HG03354 (cell line): ENCODE measurements around the gene ROMO1.
"Not testable (repeated sequence)": the region's sequence is repeated elsewhere in the genome, so short reads cannot be mapped to it uniquely, and the experiment has no call there.

Experiments used
- ATAC-seq: cut with Tn5 transposase; IDR thresholded peaks from one replicate; pipeline ENCODE4 v1.9.1; 2021; ENCODE audit warnings: mild to moderate bottlenecking; ENCODE audit not compliant: unreplicated experiment, poor library complexity, severe bottlenecking

Gene ROMO1

DNA sequence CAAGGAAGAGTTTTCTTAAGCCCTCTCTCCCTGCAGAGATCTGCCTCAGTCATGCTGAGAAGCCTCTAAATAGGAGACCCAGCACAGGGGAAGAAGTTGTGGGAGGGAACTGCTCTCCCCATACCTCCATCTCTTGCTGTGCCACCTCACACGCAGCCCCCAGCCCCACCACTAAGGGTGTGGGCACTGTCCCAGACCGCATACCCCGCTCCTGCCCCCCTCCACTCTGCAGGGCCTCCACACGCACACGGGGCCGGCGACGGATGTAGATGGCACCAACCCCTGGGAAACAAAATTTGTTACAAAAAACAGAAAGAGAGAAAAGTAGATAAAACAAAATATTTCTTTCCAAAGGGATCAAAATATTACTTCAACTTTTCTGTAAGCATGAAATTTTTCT, 24.3 kb upstream of the ROMO1 start:
- no peak for ATAC-seq

- ATAC-seq: no peak
Measured at GRCh38 chr20:35680452-35681183, 18.6 kb upstream of the ROMO1 start.

DNA sequence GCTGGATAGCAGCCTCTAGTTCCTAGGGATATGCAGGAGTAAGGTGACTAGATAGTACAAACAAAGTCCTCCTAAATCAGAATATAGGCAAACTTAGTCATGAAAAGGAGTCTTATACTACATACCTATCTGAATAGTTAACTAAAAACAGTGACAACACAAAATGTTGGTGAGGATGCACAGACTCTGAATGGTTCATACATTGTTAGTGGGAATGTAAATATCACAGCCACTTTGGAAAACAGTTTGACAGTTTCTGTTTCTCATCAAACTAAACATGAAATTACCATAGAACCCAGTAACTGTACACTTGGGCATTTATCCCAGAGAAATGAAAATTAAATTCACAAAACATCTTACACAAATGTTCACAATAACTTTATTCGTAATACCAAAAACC, 17.2 kb upstream of the ROMO1 start:
- no peak for ATAC-seq

DNA sequence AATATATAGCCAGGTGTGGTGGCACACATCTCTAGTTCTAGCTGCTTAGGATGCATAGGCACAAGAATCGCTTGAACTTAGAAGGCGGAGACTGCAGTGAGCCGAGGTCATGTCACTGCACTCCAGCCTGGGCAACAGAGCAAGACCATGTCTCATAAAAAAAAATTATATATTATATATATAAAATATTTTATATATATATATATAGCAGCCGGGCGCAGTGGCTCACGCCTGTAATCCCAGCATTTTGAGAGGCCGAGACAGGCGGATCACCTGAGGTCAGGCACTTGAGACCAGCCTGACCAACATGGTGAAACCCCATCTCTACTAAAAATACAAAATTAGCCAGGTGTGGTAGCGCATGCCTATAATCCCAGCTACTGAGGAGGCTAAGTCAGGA, 13.8 kb upstream of the ROMO1 start:
- not testable (repeated sequence) for ATAC-seq

DNA sequence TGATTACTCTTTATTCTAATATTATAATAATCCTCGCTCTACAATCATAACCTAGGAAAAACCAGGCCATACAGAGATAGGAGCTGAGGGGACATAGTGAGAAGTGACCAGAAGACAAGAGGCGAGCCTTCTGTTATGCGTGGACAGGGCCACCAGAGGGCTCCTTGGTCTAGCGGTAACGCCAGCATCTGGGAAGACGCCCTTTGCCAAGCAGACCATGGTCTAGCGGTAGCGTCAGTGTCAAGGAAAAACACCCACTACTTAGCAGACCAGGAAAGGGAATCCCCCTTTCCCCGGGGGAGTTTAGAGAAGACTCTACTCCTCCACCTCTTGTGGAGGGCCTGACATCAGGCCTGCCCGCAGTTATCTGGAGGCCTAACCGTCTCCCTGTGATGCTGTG, 12.3 kb upstream of the ROMO1 start:
- not testable (repeated sequence) for ATAC-seq

- no peak for ATAC-seq
Measured at GRCh38 chr20:35690265-35690664, 8.9 kb upstream of the ROMO1 start.

DNA sequence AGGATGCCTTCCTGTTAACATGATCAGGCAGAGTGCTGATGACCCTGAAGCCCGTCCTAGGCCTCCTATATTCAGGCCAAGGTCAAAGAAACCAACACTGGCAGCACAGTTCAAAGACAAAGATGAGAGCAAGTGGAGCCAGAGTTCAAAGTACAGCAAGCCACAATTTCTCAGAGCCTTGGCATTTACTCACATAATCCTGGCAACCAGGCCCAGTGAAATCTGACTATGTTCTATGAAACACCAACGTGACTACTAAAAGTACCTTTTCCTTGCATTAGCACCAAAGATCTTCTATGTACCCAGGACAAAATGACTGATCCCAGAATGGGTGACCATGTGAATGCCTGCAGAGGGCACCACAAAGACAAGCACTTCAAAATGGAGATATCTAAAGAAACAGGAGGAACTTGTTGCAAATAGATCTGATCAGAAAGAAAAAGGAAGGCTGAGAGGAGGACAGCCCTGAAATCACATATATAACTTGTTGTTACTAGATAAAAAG, 3.9 kb upstream of the ROMO1 start:
- no peak for ATAC-seq

GRCh38 chr20:35695978-35696377, 3.2 kb upstream of the ROMO1 start:
- ATAC-seq: no peak

GRCh38 chr20:35697696-35698297, 1.4 kb upstream of the ROMO1 start:
- ATAC-seq: no peak

- ATAC-seq: peak; percentile 23
Measured at GRCh38 chr20:35698298-35699126, 693 bp upstream of the ROMO1 start.

- no peak for ATAC-seq
Measured at GRCh38 chr20:35699957-35700624, 886 bp downstream of the ROMO1 start.

- no peak for ATAC-seq
Measured at GRCh38 chr20:35700625-35701148, 1.5 kb downstream of the ROMO1 start.

DNA sequence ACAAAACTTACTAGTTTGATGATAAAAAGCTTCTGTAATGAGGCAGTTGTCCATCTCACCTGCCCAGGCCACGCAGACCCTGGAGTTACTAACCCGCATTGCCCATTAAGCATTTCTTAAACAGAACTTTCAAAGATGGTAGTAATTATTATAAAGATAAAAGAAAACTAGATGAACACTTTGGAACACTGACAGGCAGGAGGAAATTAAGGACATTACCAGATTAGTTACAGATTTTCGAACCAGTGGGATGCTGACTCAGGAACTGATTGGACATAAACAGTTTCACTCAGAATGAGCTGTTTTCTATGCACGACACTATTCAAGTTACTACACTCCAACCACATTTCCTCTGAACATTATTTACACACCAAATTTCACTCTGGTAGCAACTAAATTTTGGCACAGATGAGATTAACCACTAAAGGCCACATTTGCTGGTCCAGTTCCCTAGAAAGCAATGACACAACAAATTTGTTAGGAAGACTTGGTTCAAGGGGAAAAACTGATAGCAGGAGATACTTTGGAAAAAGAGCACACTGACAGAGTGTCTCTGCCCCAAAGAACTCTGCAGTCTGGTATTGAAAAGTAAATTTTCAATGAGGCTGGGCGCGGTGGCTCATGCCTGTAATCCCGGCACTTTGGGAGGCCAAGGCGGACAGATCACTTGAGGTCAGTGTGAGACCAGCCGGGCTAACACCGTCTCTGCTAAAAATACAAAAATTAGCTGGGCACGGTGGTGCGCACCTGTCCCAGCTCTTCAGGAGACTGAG, 3.0 kb downstream of the ROMO1 start:
- no peak for ATAC-seq

DNA sequence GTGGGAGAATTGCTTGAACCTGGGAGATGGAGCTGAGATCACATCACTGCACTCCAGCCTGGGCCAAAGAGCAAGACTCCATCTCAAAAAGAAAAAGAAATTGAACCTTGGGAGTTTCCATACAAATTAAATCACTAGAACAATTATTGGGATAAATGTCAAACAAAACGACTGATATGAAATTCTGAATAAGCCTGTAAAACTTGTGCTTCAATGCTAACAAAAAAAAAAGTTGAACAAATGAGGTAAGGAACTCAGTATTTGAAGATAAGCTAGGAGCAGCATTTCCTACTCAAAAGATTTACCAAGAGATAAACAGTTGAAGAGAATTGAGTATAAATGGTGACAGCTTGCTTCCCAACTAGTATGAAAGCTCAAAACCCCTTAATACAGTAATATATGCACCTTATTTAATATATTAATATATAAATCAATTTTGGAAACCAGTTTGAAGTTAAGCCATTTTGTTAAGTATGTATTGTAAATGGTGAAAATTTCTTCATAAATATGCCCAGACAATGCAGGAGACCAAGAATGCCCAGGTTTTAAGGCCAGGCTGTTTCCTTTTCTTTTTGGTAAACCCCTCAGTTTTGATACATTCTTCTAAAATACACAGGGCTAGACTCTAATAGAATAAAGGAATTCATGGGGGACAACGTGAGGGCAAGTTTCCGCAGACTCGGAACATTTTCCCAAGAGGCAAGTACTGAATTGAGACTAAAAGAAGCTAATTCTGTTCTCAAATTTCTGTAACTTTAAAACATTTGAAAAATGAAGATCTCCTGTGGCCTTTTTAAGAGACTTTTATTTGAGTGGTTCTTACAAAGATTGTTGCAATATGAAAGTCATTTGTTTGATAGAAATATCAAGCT, 3.9 kb downstream of the ROMO1 start:
- no peak for ATAC-seq

GRCh38 chr20:35704514-35705261, 5.5 kb downstream of the ROMO1 start:
- no peak for ATAC-seq

DNA sequence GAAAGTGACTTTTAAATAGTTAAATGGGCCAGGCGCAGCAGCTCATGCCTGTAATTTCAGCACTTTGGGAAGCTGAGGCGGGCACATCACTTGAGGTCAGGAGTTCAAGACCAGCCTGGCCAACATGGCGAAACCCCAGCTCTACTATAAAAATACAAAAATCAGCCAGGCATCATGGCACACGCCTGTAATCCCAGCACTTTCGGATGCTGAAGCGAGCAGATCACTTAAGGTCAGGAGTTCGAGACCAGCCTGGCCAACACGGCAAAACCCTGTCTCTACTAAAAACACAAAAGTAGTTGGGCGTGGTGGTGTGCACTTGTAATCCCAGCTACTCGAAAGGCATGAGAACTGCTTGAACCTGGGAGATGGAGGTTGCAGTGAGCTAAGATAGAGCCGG, 6.7 kb downstream of the ROMO1 start:
- not testable (repeated sequence) for ATAC-seq
